HCT116 (cell line): Measurements from ENCODE around the gene DTNB. TPM values are rescaled to one million over a fixed set of nuclear protein-coding genes. Genes with fewer than 3 reads are reported as not detected.

ENCODE experiments used
- ATAC-seq: fragments of 200-7000 bp; cut with Tn5 transposase; 2 replicates; pipeline ENCODE4 v1.9.1; 2020; ENCODE audit warnings: mild to moderate bottlenecking, moderate library complexity
- BruUV-seq: library from RNA; stranded (reverse); fragments of 400-500 nt; replicated peaks from 2 replicates; lab custom pipeline; 2021; lab: Mats Ljungman, UMichigan
- CTCF ChIA-PET: fragments of 300-600 bp; sonication (Branson Sonifier 250); formaldehyde crosslinking; loops from one replicate; lab custom pipeline; 2021; ENCODE audit warnings: antibody characterized with exemption; lab: Charles Lee
- POLR2A ChIA-PET: fragments of 300-600, 350-600 bp; sonication (Branson Sonifier 250); formaldehyde crosslinking; loops from one replicate; lab custom pipeline; 2021; ENCODE audit warnings: antibody characterized with exemption; lab: Charles Lee
- RAD21 ChIA-PET, 2 experiments: fragments of 300-600 bp; sonication (Branson Sonifier 250); formaldehyde crosslinking; loops; one replicate each; lab custom pipeline; 2023; ENCODE audit warnings: low total read pairs in 2 of 2; ENCODE audit not compliant: uncharacterized antibody in 2 of 2, unreplicated experiment in 2 of 2, low non-redundant PET in 1 of 2; lab: Charles Lee
- DNase-seq: peaks from one replicate; pipeline ENCODE4 v3.0.0-alpha.2; 2010; ENCODE audit warnings: low read depth, low spot score
- H2AFZ ChIP-seq: fragments of 200-600 bp; shearing (Covaris generic), sonication (generic); 2 replicates; pipeline ENCODE4 v1.6.1; 2017; ENCODE audit warnings: low read depth, mixed run types, mixed read lengths, antibody characterized with exemption, low read length; ENCODE audit not compliant: poor library complexity, severe bottlenecking
- H3K27ac ChIP-seq: 2 replicates; pipeline ENCODE4 v1.5.1; 2012; ENCODE audit warnings: low read depth, low read length
- H3K27me3 ChIP-seq: fragments of 200-600 bp; sonication (generic); 2 replicates; pipeline ENCODE4 v1.6.1; 2016; ENCODE audit warnings: mixed run types, low read length, mixed read lengths; ENCODE audit not compliant: insufficient read depth
- H3K36me3 ChIP-seq, 2 experiments: fragments of 200-500 bp in 1 of 2; fragments of 200-600 bp in 1 of 2; sonication (Bioruptor generic) in 1 of 2; sonication (generic) in 1 of 2; 2 replicates each; pipeline versions ENCODE4 v1.5.1 to v1.6.1; 2014 to 2016; ENCODE audit warnings: low read length in 2 of 2, inconsistent platforms in 1 of 2, mixed read lengths in 1 of 2, mixed run types in 1 of 2; ENCODE audit not compliant: insufficient read depth in 2 of 2, control insufficient read depth in 1 of 2
- H3K4me1 ChIP-seq, 2 experiments: fragments of 200-600 bp in 1 of 2; sonication (generic) in 1 of 2; 2 replicates each; pipeline versions ENCODE4 v1.5.1 to v1.6.1; 2012 to 2017; ENCODE audit warnings: low read length in 2 of 2, inconsistent platforms in 1 of 2, mild to moderate bottlenecking in 1 of 2, mixed read lengths in 1 of 2, mixed run types in 1 of 2, moderate library complexity in 1 of 2; ENCODE audit not compliant: insufficient read depth in 2 of 2, control insufficient read depth in 1 of 2
- H3K4me2 ChIP-seq: fragments of 200-600 bp; sonication (generic); 2 replicates; pipeline ENCODE4 v1.6.1; 2017; ENCODE audit warnings: mixed run types, low read length, mixed read lengths
- H3K4me3 ChIP-seq, 2 experiments: fragments of 200-600 bp in 1 of 2; sonication (generic) in 1 of 2; replicated peaks in 1 of 2; 2 replicates each; pipeline ENCODE4 v1.5.1; 2011 to 2016; ENCODE audit warnings: low read length in 2 of 2, control low read depth in 1 of 2, low read depth in 1 of 2, mild to moderate bottlenecking in 1 of 2, mixed read lengths in 1 of 2, mixed run types in 1 of 2
- H3K79me2 ChIP-seq: fragments of 200-600 bp; sonication (generic); 2 replicates; pipeline ENCODE4 v1.6.1; 2017; ENCODE audit warnings: mild to moderate bottlenecking, mixed run types, low read length, moderate library complexity, mixed read lengths; ENCODE audit not compliant: insufficient read depth
- H3K9ac ChIP-seq: fragments of 200-600 bp; sonication (generic); 2 replicates; pipeline ENCODE4 v1.6.1; 2016; ENCODE audit warnings: low read length, mixed read lengths
- H3K9me2 ChIP-seq: fragments of 200-600 bp; sonication (generic), shearing (Covaris generic); 2 replicates; pipeline ENCODE4 v1.6.1; 2017; ENCODE audit warnings: mixed run types, mild to moderate bottlenecking, moderate library complexity; ENCODE audit not compliant: insufficient read depth
- H3K9me3 ChIP-seq, 2 experiments: fragments of 200-500 bp in 1 of 2; fragments of 200-600 bp in 1 of 2; sonication (Bioruptor generic) in 1 of 2; sonication (generic) in 1 of 2; 2 replicates each; pipeline ENCODE4 v1.6.1; 2014 to 2017; ENCODE audit warnings: low read length in 2 of 2, mixed read lengths in 2 of 2, inconsistent platforms in 1 of 2, low read depth in 1 of 2, mild to moderate bottlenecking in 1 of 2, mixed run types in 1 of 2, moderate library complexity in 1 of 2; ENCODE audit not compliant: control insufficient read depth in 1 of 2, insufficient read depth in 1 of 2
- H4K20me1 ChIP-seq: fragments of 200-600 bp; sonication (generic), shearing (Covaris generic); 2 replicates; pipeline ENCODE4 v1.6.1; 2017; ENCODE audit warnings: mixed run types, mild to moderate bottlenecking, moderate library complexity; ENCODE audit not compliant: insufficient read depth
- CBX3 ChIP-seq: IDR thresholded peaks from 2 replicates; pipeline ENCODE4 v1.6.1; 2012; ENCODE audit warnings: low read depth
- CTCF ChIP-seq, 3 experiments: fragments of 200-600 bp in 1 of 3; sonication (generic) in 1 of 3; IDR thresholded peaks in 2 of 3; conservative IDR thresholded peaks in 1 of 3; 2 replicates each; pipeline ENCODE4 v1.5.1; 2012 to 2017; ENCODE audit warnings: low read depth in 2 of 3, low read length in 2 of 3, antibody characterized with exemption in 1 of 3, borderline replicate concordance in 1 of 3, control low read depth in 1 of 3, mild to moderate bottlenecking in 1 of 3, mixed read lengths in 1 of 3, mixed run types in 1 of 3, moderate library complexity in 1 of 3; ENCODE audit not compliant: insufficient read depth in 1 of 3
- EZH2 ChIP-seq: fragments of 200-600 bp; sonication (generic); IDR thresholded peaks from 2 replicates; pipeline ENCODE4 v1.6.1; 2017; ENCODE audit warnings: antibody characterized with exemption, mixed run types
- EZH2phosphoT487 ChIP-seq: fragments of 200-600 bp; IDR thresholded peaks from 2 replicates; pipeline ENCODE4 v1.6.1; 2018; ENCODE audit warnings: antibody characterized with exemption, borderline replicate concordance
- FOSL1 ChIP-seq: IDR thresholded peaks from 2 replicates; pipeline ENCODE4 v1.6.1; 2012; ENCODE audit warnings: low read depth
- JUND ChIP-seq: IDR thresholded peaks from 2 replicates; pipeline ENCODE4 v1.6.1; 2012
- MAX ChIP-seq: IDR thresholded peaks from 2 replicates; pipeline ENCODE4 v1.6.1; 2012
- POLR2A ChIP-seq: IDR thresholded peaks from 2 replicates; pipeline ENCODE4 v1.7.0; 2011; ENCODE audit warnings: borderline replicate concordance; ENCODE audit not compliant: insufficient read depth, insufficient read length; ENCODE audit errors: extremely low read depth
- POLR2AphosphoS5 ChIP-seq: IDR thresholded peaks from 2 replicates; pipeline ENCODE4 v1.6.1; 2011; ENCODE audit warnings: mild to moderate bottlenecking, low read depth, low read length, moderate library complexity
- RAD21 ChIP-seq: IDR thresholded peaks from 2 replicates; pipeline ENCODE4 v1.6.1; 2012; ENCODE audit warnings: low read depth, mild to moderate bottlenecking
- SIN3A ChIP-seq: IDR thresholded peaks from 2 replicates; pipeline ENCODE4 v1.6.1; 2012; ENCODE audit warnings: low read depth
- SRF ChIP-seq: IDR thresholded peaks from 2 replicates; pipeline ENCODE4 v1.6.1; 2012; ENCODE audit warnings: low read depth
- YY1 ChIP-seq: IDR thresholded peaks from 2 replicates; pipeline ENCODE4 v1.6.1; 2011; ENCODE audit warnings: low read length, low read depth, moderate library complexity, mild to moderate bottlenecking; ENCODE audit not compliant: insufficient replicate concordance; ENCODE audit errors: extremely low read depth
- ZFX ChIP-seq: fragments of 450-650 bp; IDR thresholded peaks from 2 replicates; pipeline ENCODE4 v1.6.1; 2017
- ZNF274 ChIP-seq: fragments of 200-500 bp; sonication (Bioruptor generic); IDR thresholded peaks from 2 replicates; pipeline ENCODE4 v1.6.1; 2014; ENCODE audit warnings: mild to moderate bottlenecking, low read depth, low read length, inconsistent platforms
- intact Hi-C: fragments of 100-400 bp; cut with micrococcal nuclease; formaldehyde crosslinking; loops from 2 replicates; pipeline ENCODE4 v1.10.0; 2022
- total RNA-seq: library from RNA; stranded (reverse); gene quantifications from one replicate; pipeline ENCODE4 v1.2.1, GENCODE V29; 2021; ENCODE audit not compliant: unreplicated experiment
- TF ChIP-seq, protein P1 (sequence below): IDR thresholded peaks from 2 replicates; pipeline ENCODE4 v1.6.1; 2011; ENCODE audit warnings: mild to moderate bottlenecking, low read length, moderate library complexity; ENCODE audit not compliant: insufficient replicate concordance; ENCODE audit errors: extremely low read depth

DTNB gene
- total RNA-seq, 1 experiment from 2014 or later = 30.2 TPM

GRCh38 chr2:25482341-25482740 is 191.0 kb downstream of the DTNB start:
- no peak for DNase-seq
- no peaks in the 10 kb centered on the region for H3K27me3 ChIP-seq
- no peak overlapping the region for H3K4me3 ChIP-seq
- no peak overlapping the region for H3K9ac ChIP-seq
- no peak for TF ChIP-seq EZH2
- no peak for TF ChIP-seq ZNF274
- no peak for TF ChIP-seq CTCF (IDR thresholded peaks at IDR 0.05 in 2 of 3, conservative IDR thresholded peaks at IDR 0.05 in 1 of 3; ENCODE audit: borderline replicate concordance in 1 of 3, insufficient read depth in 1 of 3, low read depth in 2 of 3, low read length in 2 of 3)
- TF ChIP-seq POLR2AphosphoS5 = no peak
- TF ChIP-seq SIN3A = no peak
- no peak for TF ChIP-seq MAX
- TF ChIP-seq, protein P1, sequence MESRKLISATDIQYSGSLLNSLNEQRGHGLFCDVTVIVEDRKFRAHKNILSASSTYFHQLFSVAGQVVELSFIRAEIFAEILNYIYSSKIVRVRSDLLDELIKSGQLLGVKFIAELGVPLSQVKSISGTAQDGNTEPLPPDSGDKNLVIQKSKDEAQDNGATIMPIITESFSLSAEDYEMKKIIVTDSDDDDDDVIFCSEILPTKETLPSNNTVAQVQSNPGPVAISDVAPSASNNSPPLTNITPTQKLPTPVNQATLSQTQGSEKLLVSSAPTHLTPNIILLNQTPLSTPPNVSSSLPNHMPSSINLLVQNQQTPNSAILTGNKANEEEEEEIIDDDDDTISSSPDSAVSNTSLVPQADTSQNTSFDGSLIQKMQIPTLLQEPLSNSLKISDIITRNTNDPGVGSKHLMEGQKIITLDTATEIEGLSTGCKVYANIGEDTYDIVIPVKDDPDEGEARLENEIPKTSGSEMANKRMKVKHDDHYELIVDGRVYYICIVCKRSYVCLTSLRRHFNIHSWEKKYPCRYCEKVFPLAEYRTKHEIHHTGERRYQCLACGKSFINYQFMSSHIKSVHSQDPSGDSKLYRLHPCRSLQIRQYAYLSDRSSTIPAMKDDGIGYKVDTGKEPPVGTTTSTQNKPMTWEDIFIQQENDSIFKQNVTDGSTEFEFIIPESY = no peak
- no peak for TF ChIP-seq EZH2phosphoT487
- no peak for TF ChIP-seq POLR2A
- no peak for TF ChIP-seq YY1
- no peak for TF ChIP-seq ZFX
- no peak for TF ChIP-seq FOSL1
- no peak for TF ChIP-seq SRF
- no peak for TF ChIP-seq CBX3
- TF ChIP-seq JUND = no peak
- TF ChIP-seq RAD21 = no peak
- H3K9me3 ChIP-seq = no peaks in the 10 kb centered on the region
- ChIA-PET POLR2A (no interaction called here), CTCF (no interaction called here), RAD21 (no interaction called here)
- intact Hi-C loops = no loop called here
- no TSS peak for BruUV-seq
- no peak overlapping the region for H3K4me2 ChIP-seq
- H4K20me1 ChIP-seq = no peaks in the 10 kb centered on the region
- no peak overlapping the region for H3K27ac ChIP-seq
- H3K9me2 ChIP-seq = no peaks in the 10 kb centered on the region
- no peaks in the 10 kb centered on the region for H3K36me3 ChIP-seq
- H2AFZ ChIP-seq = no peak overlapping the region
- H3K4me1 ChIP-seq = no peaks in the 10 kb centered on the region
- ATAC-seq = no peak
- no peaks in the 10 kb centered on the region for H3K79me2 ChIP-seq
